ENCODE results near the gene DCANP1.

DNA sequence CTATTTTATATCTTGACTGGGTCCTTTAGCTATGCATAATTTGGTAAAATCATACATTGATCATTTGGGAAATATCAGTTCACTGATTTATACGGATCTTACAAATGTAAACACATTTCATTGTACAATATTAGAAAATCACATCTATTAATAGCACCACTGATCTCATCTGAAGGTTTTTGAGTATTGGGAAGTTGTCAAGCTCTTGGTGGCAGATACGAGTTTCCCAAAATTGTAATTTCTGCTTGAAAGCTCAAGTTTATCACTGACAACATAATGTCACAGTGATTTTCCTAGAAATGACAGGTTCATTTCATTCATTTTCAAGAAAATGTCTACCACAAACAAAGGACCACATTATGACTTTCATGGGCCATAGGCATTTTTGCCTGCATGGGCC, 45.1 kb downstream of the DCANP1 start:
- TF ChIP-seq, protein P1, sequence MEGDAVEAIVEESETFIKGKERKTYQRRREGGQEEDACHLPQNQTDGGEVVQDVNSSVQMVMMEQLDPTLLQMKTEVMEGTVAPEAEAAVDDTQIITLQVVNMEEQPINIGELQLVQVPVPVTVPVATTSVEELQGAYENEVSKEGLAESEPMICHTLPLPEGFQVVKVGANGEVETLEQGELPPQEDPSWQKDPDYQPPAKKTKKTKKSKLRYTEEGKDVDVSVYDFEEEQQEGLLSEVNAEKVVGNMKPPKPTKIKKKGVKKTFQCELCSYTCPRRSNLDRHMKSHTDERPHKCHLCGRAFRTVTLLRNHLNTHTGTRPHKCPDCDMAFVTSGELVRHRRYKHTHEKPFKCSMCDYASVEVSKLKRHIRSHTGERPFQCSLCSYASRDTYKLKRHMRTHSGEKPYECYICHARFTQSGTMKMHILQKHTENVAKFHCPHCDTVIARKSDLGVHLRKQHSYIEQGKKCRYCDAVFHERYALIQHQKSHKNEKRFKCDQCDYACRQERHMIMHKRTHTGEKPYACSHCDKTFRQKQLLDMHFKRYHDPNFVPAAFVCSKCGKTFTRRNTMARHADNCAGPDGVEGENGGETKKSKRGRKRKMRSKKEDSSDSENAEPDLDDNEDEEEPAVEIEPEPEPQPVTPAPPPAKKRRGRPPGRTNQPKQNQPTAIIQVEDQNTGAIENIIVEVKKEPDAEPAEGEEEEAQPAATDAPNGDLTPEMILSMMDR (conservative IDR thresholded peaks at IDR 0.05) = no peak
- TF ChIP-seq ZFX (IDR thresholded peaks at IDR 0.05) = no peak

Data from C4-2B (cell line).